ENCODE data around the gene CHST2. TPM values are rescaled to one million over a fixed set of nuclear protein-coding genes. Genes with fewer than 3 reads are reported as not detected.

The CHST2 gene
- total RNA-seq, 1 donor from 2014 or later = 5.9 TPM

GRCh38 chr3:143099690-143100089 is 19.9 kb upstream of the CHST2 start:
- TF ChIP-seq, protein P1, sequence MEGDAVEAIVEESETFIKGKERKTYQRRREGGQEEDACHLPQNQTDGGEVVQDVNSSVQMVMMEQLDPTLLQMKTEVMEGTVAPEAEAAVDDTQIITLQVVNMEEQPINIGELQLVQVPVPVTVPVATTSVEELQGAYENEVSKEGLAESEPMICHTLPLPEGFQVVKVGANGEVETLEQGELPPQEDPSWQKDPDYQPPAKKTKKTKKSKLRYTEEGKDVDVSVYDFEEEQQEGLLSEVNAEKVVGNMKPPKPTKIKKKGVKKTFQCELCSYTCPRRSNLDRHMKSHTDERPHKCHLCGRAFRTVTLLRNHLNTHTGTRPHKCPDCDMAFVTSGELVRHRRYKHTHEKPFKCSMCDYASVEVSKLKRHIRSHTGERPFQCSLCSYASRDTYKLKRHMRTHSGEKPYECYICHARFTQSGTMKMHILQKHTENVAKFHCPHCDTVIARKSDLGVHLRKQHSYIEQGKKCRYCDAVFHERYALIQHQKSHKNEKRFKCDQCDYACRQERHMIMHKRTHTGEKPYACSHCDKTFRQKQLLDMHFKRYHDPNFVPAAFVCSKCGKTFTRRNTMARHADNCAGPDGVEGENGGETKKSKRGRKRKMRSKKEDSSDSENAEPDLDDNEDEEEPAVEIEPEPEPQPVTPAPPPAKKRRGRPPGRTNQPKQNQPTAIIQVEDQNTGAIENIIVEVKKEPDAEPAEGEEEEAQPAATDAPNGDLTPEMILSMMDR (IDR thresholded peaks at IDR 0.05) = no peak
- TF ChIP-seq EZH2 (IDR thresholded peaks at IDR 0.05) (no peak), EZH2phosphoT487 (IDR thresholded peaks at IDR 0.05) (no peak)
- no peak for DNase-seq (ENCODE audit: low spot score)
- no peaks in the 10 kb centered on the region for H3K4me1 ChIP-seq
- H3K4me3 ChIP-seq = no peak overlapping the region
- H3K9ac ChIP-seq = no peak overlapping the region
- H3F3A ChIP-seq (ENCODE audit: low read depth) = no peaks in the 10 kb centered on the region
- Mint-ChIP-seq H3K36me3 (no peaks in the 10 kb centered on the region), H3K27me3 (ENCODE audit: insufficient read depth, low read depth) (peaks cover 2% of the 10 kb centered on the region), H3K9me3 (peaks cover 11% of the 10 kb centered on the region), H3K4me1 (no peaks in the 10 kb centered on the region), H3K4me3 (no peak overlapping the region), H3K27ac (no peak overlapping the region)
- no peaks in the 10 kb centered on the region for H4K20me1 ChIP-seq (ENCODE audit: low read depth)
- no peaks in the 10 kb centered on the region for H3K36me3 ChIP-seq
- no peak overlapping the region for H3K4me2 ChIP-seq
- H3K27me3 ChIP-seq = no peaks in the 10 kb centered on the region
- no peak overlapping the region for H3K27ac ChIP-seq
- no peaks in the 10 kb centered on the region for H3K9me3 ChIP-seq (ENCODE audit: low read depth)
- H3K79me2 ChIP-seq (ENCODE audit: low read depth) = no peaks in the 10 kb centered on the region
- H2AFZ ChIP-seq (replicated peaks) = no peak overlapping the region

DNA sequence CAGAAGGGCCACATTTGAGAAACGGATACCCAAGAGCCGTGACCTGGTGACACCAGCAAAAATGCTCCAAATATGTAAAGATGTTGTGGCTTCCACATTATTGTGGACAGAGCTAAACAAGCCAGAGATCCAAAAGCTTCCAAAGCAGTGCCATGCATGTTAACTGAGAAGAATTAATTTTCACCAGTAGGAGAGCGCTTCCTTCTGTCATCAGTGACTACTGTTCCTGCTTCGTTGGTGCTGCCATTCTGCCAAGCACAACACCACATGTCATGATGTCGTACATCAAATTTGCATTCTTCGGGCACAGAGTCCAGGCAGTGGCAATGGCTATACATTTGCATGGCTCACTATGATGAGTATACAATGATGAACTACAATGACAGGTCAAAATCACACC is 19.1 kb upstream of the CHST2 start:
- TF ChIP-seq, protein P1 (IDR thresholded peaks at IDR 0.05) = no peak
- no peak for TF ChIP-seq EZH2 (IDR thresholded peaks at IDR 0.05)
- TF ChIP-seq EZH2phosphoT487 (IDR thresholded peaks at IDR 0.05) = no peak
- no peak for DNase-seq (ENCODE audit: low spot score)
- Mint-ChIP-seq H3K9me3 (peaks cover 17% of the 10 kb centered on the region), H3K36me3 (no peaks in the 10 kb centered on the region), H3K4me3 (no peak overlapping the region), H3K27ac (no peak overlapping the region), H3K4me1 (no peaks in the 10 kb centered on the region), H3K27me3 (ENCODE audit: insufficient read depth, low read depth) (peaks cover 2% of the 10 kb centered on the region)
- no peaks in the 10 kb centered on the region for H3K9me3 ChIP-seq (ENCODE audit: low read depth)
- no peaks in the 10 kb centered on the region for H3K4me1 ChIP-seq
- no peaks in the 10 kb centered on the region for H4K20me1 ChIP-seq (ENCODE audit: low read depth)
- H3K27ac ChIP-seq = no peak overlapping the region
- no peaks in the 10 kb centered on the region for H3K79me2 ChIP-seq (ENCODE audit: low read depth)
- H3F3A ChIP-seq (ENCODE audit: low read depth) = no peaks in the 10 kb centered on the region
- no peak overlapping the region for H3K9ac ChIP-seq
- no peaks in the 10 kb centered on the region for H3K27me3 ChIP-seq
- no peaks in the 10 kb centered on the region for H3K36me3 ChIP-seq
- no peak overlapping the region for H3K4me2 ChIP-seq
- no peak overlapping the region for H2AFZ ChIP-seq (replicated peaks)
- no peak overlapping the region for H3K4me3 ChIP-seq

DNA sequence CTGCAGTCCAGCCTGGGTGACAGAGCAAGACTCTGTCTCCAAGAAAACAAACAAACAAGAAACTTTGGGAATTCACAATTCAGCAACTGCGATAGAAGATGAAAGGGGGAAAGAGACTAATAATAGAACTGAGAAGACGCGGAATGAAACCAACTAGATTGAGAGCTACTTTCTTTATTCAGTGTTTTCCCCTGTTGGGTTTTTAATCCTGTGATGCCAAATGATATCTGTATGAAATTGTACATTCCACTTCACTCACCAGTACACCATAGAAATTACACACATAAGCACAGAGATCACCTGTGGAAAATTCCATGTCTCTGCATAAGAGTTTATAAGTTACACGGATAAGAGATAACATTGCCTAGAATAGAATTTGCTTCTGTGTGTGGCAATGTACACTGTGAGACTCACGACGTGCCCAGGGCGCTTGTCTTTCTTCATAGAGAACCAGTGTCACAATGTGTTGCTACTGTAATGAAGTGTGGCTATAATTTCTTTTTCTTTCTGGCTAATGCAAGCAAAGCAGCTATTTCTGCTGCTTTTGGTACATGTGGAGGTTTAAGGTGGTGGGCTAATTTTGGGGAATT is 17.7 kb upstream of the CHST2 start:
- H3K4me3 ChIP-seq = no peak overlapping the region
- no peaks in the 10 kb centered on the region for H4K20me1 ChIP-seq (ENCODE audit: low read depth)
- no peaks in the 10 kb centered on the region for H3K36me3 ChIP-seq
- H3K9ac ChIP-seq = no peak overlapping the region
- no peak for TF ChIP-seq EZH2phosphoT487 (IDR thresholded peaks at IDR 0.05)
- TF ChIP-seq EZH2 (IDR thresholded peaks at IDR 0.05) = no peak
- TF ChIP-seq, protein P1 (IDR thresholded peaks at IDR 0.05) = no peak
- no peaks in the 10 kb centered on the region for H3F3A ChIP-seq (ENCODE audit: low read depth)
- H3K27me3 Mint-ChIP-seq (ENCODE audit: insufficient read depth, low read depth) = no peaks in the 10 kb centered on the region
- H3K9me3 ChIP-seq (ENCODE audit: low read depth) = no peaks in the 10 kb centered on the region
- no peak overlapping the region for H3K4me2 ChIP-seq
- no peaks in the 10 kb centered on the region for H3K4me1 Mint-ChIP-seq
- no peak for DNase-seq (ENCODE audit: low spot score)
- H2AFZ ChIP-seq (replicated peaks) = no peak overlapping the region
- no peaks in the 10 kb centered on the region for H3K4me1 ChIP-seq
- H3K27me3 ChIP-seq = no peaks in the 10 kb centered on the region
- H3K79me2 ChIP-seq (ENCODE audit: low read depth) = no peaks in the 10 kb centered on the region
- H3K36me3 Mint-ChIP-seq = no peaks in the 10 kb centered on the region
- H3K9me3 Mint-ChIP-seq = peaks cover 20% of the 10 kb centered on the region
- H3K4me3 Mint-ChIP-seq = no peak overlapping the region
- H3K27ac ChIP-seq = no peak overlapping the region
- no peak overlapping the region for H3K27ac Mint-ChIP-seq
